ENCODE results near the gene TPP2.

The TPP2 gene

GRCh38 chr13:102699504-102699903, 102.7 kb downstream of the TPP2 start:
- Histone ChIP-seq H2BK15ac (ENCODE audit: low read length) (no peak overlapping the region), H2BK5ac (ENCODE audit: low read length) (no peak overlapping the region), H3K36me3 (replicated peaks in 1 of 2; ENCODE audit: control insufficient read depth in 2 of 2, insufficient read depth in 2 of 2, low read length in 2 of 2) (no peaks in the 10 kb centered on the region), H2AFZ (ENCODE audit: low read length) (no peak overlapping the region), H4K91ac (ENCODE audit: low read depth, low read length, poor library complexity) (no peak overlapping the region), H3K4me3 (ENCODE audit: low read length in 2 of 2) (no peak overlapping the region), H3K9me3 (replicated peaks in 1 of 2; ENCODE audit: control insufficient read depth in 2 of 2, insufficient read depth in 1 of 2, low read depth in 1 of 2, low read length in 2 of 2) (peaks cover 4 to 5% of the 10 kb centered on the region in 2 donors), H3K18ac (ENCODE audit: low read length) (no peak overlapping the region), H3K4ac (ENCODE audit: low read length) (no peak overlapping the region), H2BK12ac (ENCODE audit: low read length) (no peak overlapping the region), H2BK120ac (ENCODE audit: low read depth, low read length) (no peak overlapping the region), H3K9ac (ENCODE audit: low read depth, low read length, poor library complexity) (no peak overlapping the region), H3K79me1 (ENCODE audit: low read depth, low read length) (no peaks in the 10 kb centered on the region), H3K14ac (ENCODE audit: low read length) (no peak overlapping the region), H3K4me1 (ENCODE audit: control insufficient read depth in 2 of 2, insufficient read depth in 1 of 2, low read depth in 1 of 2, low read length in 2 of 2) (peaks cover 0 to 9% of the 10 kb centered on the region in 2 donors), H3K27me3 (ENCODE audit: control insufficient read depth in 3 of 3, insufficient read depth in 3 of 3, low read depth in 1 of 3, low read length in 3 of 3) (no peaks in the 10 kb centered on the region), H3K27ac (replicated peaks; ENCODE audit: low read length) (no peak overlapping the region), H3K23ac (ENCODE audit: low read depth, low read length, poor library complexity) (no peak overlapping the region), H4K8ac (ENCODE audit: low read depth, low read length) (no peak overlapping the region), H2AK5ac (ENCODE audit: low read depth, low read length) (no peak overlapping the region), H3K4me2 (ENCODE audit: insufficient read depth, low read length, poor library complexity, severe bottlenecking) (no peak overlapping the region)
- no peak for DNase-seq (ENCODE audit: low spot score)
- no CpG with 5 or more reads among the region's 3 CpGs for WGBS, 2 donors (ENCODE audit: extremely low coverage in 2 of 2, insufficient read length in 2 of 2, insufficient replicate concordance in 1 of 2)

- no peak overlapping the region for H2BK5ac ChIP-seq (ENCODE audit: low read length)
- H2BK120ac ChIP-seq (ENCODE audit: low read depth, low read length), result no peak overlapping the region
- no peaks in the 10 kb centered on the region for H3K79me1 ChIP-seq (ENCODE audit: low read depth, low read length)
- H3K4me3 ChIP-seq (ENCODE audit: low read length in 2 of 2), result no peak overlapping the region
- H3K36me3 ChIP-seq (replicated peaks in 1 of 2; ENCODE audit: control insufficient read depth in 2 of 2, insufficient read depth in 2 of 2, low read length in 2 of 2), result no peaks in the 10 kb centered on the region
- H3K23ac ChIP-seq (ENCODE audit: low read depth, low read length, poor library complexity), result no peak overlapping the region
- no peak overlapping the region for H4K8ac ChIP-seq (ENCODE audit: low read depth, low read length)
- H3K9me3 ChIP-seq (replicated peaks in 1 of 2; ENCODE audit: control insufficient read depth in 2 of 2, insufficient read depth in 1 of 2, low read depth in 1 of 2, low read length in 2 of 2), result peaks cover 4 to 5% of the 10 kb centered on the region in 2 donors
- no peaks in the 10 kb centered on the region for H3K27me3 ChIP-seq (ENCODE audit: control insufficient read depth in 3 of 3, insufficient read depth in 3 of 3, low read depth in 1 of 3, low read length in 3 of 3)
- H3K18ac ChIP-seq (ENCODE audit: low read length), result no peak overlapping the region
- no peak overlapping the region for H4K91ac ChIP-seq (ENCODE audit: low read depth, low read length, poor library complexity)
- H3K4me2 ChIP-seq (ENCODE audit: insufficient read depth, low read length, poor library complexity, severe bottlenecking), result no peak overlapping the region
- no peak overlapping the region for H2AK5ac ChIP-seq (ENCODE audit: low read depth, low read length)
- no peak overlapping the region for H3K27ac ChIP-seq (replicated peaks; ENCODE audit: low read length)
- WGBS, 2 donors (ENCODE audit: extremely low coverage in 2 of 2, insufficient read length in 2 of 2, insufficient replicate concordance in 1 of 2), result no CpG with 5 or more reads among the region's 14 CpGs
- no peak overlapping the region for H2BK12ac ChIP-seq (ENCODE audit: low read length)
- H3K4ac ChIP-seq (ENCODE audit: low read length), result no peak overlapping the region
- no peak overlapping the region for H2AFZ ChIP-seq (ENCODE audit: low read length)
- H3K9ac ChIP-seq (ENCODE audit: low read depth, low read length, poor library complexity), result no peak overlapping the region
- no peak overlapping the region for H2BK15ac ChIP-seq (ENCODE audit: low read length)
- peaks cover 0 to 9% of the 10 kb centered on the region in 2 donors for H3K4me1 ChIP-seq (ENCODE audit: control insufficient read depth in 2 of 2, insufficient read depth in 1 of 2, low read depth in 1 of 2, low read length in 2 of 2)
- no peak for DNase-seq (ENCODE audit: low spot score)
- H3K14ac ChIP-seq (ENCODE audit: low read length), result no peak overlapping the region
Observed at GRCh38 chr13:102700088-102701031, 103.6 kb downstream of the TPP2 start.

DNA sequence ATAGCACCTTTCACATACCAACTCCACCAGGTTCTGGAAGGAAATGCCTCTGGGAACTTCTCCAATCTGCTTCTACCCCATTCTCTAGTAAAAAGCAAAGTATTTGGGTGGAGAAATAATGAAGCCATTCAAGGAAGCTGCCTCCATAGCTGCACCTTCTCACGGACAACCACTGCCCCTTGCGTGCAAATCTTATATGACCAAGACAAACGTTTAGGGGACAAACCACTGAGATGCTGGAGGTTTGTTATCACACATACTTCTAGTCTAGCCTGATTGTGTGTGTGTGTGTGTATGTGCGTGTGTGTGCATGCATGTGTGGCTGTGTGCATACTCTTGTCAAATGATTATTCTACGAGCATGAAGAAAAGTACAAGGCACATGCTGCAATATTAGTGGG, 104.5 kb downstream of the TPP2 start:
- no peak for DNase-seq (ENCODE audit: low spot score)
- H2BK15ac ChIP-seq (ENCODE audit: low read length), result no peak overlapping the region
- H3K27ac ChIP-seq (replicated peaks; ENCODE audit: low read length), result no peak overlapping the region
- peaks cover 0 to 9% of the 10 kb centered on the region in 2 donors for H3K4me1 ChIP-seq (ENCODE audit: control insufficient read depth in 2 of 2, insufficient read depth in 1 of 2, low read depth in 1 of 2, low read length in 2 of 2)
- no peak overlapping the region for H2AK5ac ChIP-seq (ENCODE audit: low read depth, low read length)
- no peak overlapping the region for H3K4ac ChIP-seq (ENCODE audit: low read length)
- WGBS, 2 donors (ENCODE audit: extremely low coverage in 2 of 2, insufficient read length in 2 of 2, insufficient replicate concordance in 1 of 2), result no CpG with 5 or more reads among the region's 5 CpGs
- H3K36me3 ChIP-seq (replicated peaks in 1 of 2; ENCODE audit: control insufficient read depth in 2 of 2, insufficient read depth in 2 of 2, low read length in 2 of 2), result no peaks in the 10 kb centered on the region
- H3K9me3 ChIP-seq (replicated peaks in 1 of 2; ENCODE audit: control insufficient read depth in 2 of 2, insufficient read depth in 1 of 2, low read depth in 1 of 2, low read length in 2 of 2), result peaks cover 4 to 5% of the 10 kb centered on the region in 2 donors
- H3K4me3 ChIP-seq (ENCODE audit: low read length in 2 of 2), result peak overlapping the region in 1 of 2 donors; percentile 59
- no peak overlapping the region for H2BK120ac ChIP-seq (ENCODE audit: low read depth, low read length)
- no peak overlapping the region for H2BK5ac ChIP-seq (ENCODE audit: low read length)
- H3K9ac ChIP-seq (ENCODE audit: low read depth, low read length, poor library complexity), result no peak overlapping the region
- no peaks in the 10 kb centered on the region for H3K79me1 ChIP-seq (ENCODE audit: low read depth, low read length)
- no peak overlapping the region for H2AFZ ChIP-seq (ENCODE audit: low read length)
- no peak overlapping the region for H3K14ac ChIP-seq (ENCODE audit: low read length)
- no peak overlapping the region for H3K4me2 ChIP-seq (ENCODE audit: insufficient read depth, low read length, poor library complexity, severe bottlenecking)
- H2BK12ac ChIP-seq (ENCODE audit: low read length), result no peak overlapping the region
- H4K8ac ChIP-seq (ENCODE audit: low read depth, low read length), result no peak overlapping the region
- H3K27me3 ChIP-seq (ENCODE audit: control insufficient read depth in 3 of 3, insufficient read depth in 3 of 3, low read depth in 1 of 3, low read length in 3 of 3), result no peaks in the 10 kb centered on the region
- no peak overlapping the region for H3K18ac ChIP-seq (ENCODE audit: low read length)
- no peak overlapping the region for H3K23ac ChIP-seq (ENCODE audit: low read depth, low read length, poor library complexity)
- no peak overlapping the region for H4K91ac ChIP-seq (ENCODE audit: low read depth, low read length, poor library complexity)

DNA sequence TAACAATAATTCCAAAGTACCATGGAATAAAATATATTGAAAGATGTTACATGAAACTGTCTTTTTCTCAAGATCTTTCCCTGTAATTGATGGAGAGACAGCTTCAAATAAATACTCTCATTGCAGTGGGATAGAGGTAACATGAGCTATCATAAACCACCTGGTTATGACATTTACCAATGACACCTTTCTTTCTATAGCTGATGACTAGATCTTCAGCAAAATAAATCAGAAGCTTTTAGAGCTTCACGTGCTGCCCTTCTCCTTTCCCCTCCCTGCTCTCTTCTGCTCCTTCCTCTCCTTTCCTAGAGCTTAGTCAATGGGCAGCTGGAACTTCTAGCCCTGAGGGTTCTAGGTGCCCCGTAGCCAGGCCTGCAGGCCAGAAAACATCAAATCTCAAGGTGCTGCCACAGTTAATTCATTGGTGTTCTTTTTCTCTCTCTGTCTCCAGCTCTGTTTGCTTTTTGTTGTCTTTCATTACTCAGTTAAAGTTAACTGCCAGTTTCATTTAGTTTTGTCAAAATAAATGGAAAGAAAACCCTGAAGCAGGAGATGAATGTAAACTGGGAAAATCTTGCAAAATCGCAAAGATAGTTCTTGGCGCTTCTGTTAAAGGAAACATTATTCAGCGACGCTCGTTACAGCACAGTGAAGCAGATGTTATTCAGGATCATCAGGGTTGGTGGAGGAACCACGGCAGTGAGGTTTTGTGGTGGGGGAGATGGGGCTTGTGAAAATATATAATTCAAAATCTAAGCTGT, 106.4 kb downstream of the TPP2 start:
- Histone ChIP-seq H2BK12ac (ENCODE audit: low read length) (no peak overlapping the region), H2BK5ac (ENCODE audit: low read length) (no peak overlapping the region), H2BK15ac (ENCODE audit: low read length) (no peak overlapping the region), H3K4me3 (ENCODE audit: low read length in 2 of 2) (no peak overlapping the region), H3K14ac (ENCODE audit: low read length) (no peak overlapping the region), H3K18ac (ENCODE audit: low read length) (no peak overlapping the region), H3K4ac (ENCODE audit: low read length) (no peak overlapping the region), H2AFZ (ENCODE audit: low read length) (peak overlapping the region; percentile 3), H4K91ac (ENCODE audit: low read depth, low read length, poor library complexity) (no peak overlapping the region), H2BK120ac (ENCODE audit: low read depth, low read length) (no peak overlapping the region), H3K4me2 (ENCODE audit: insufficient read depth, low read length, poor library complexity, severe bottlenecking) (no peak overlapping the region), H3K27me3 (ENCODE audit: control insufficient read depth in 3 of 3, insufficient read depth in 3 of 3, low read depth in 1 of 3, low read length in 3 of 3) (no peaks in the 10 kb centered on the region), H2AK5ac (ENCODE audit: low read depth, low read length) (no peak overlapping the region), H3K27ac (replicated peaks; ENCODE audit: low read length) (no peak overlapping the region), H3K9ac (ENCODE audit: low read depth, low read length, poor library complexity) (no peak overlapping the region), H4K8ac (ENCODE audit: low read depth, low read length) (no peak overlapping the region), H3K4me1 (ENCODE audit: control insufficient read depth in 2 of 2, insufficient read depth in 1 of 2, low read depth in 1 of 2, low read length in 2 of 2) (no peaks in the 10 kb centered on the region), H3K79me1 (ENCODE audit: low read depth, low read length) (no peaks in the 10 kb centered on the region), H3K36me3 (replicated peaks in 1 of 2; ENCODE audit: control insufficient read depth in 2 of 2, insufficient read depth in 2 of 2, low read length in 2 of 2) (no peaks in the 10 kb centered on the region), H3K9me3 (replicated peaks in 1 of 2; ENCODE audit: control insufficient read depth in 2 of 2, insufficient read depth in 1 of 2, low read depth in 1 of 2, low read length in 2 of 2) (peaks cover 4 to 5% of the 10 kb centered on the region in 2 donors), H3K23ac (ENCODE audit: low read depth, low read length, poor library complexity) (no peak overlapping the region)
- no CpG with 5 or more reads among the region's 8 CpGs for WGBS, 2 donors (ENCODE audit: extremely low coverage in 2 of 2, insufficient read length in 2 of 2, insufficient replicate concordance in 1 of 2)
- no peak for DNase-seq (ENCODE audit: low spot score)

Measured in neuronal stem cell (in vitro differentiated cells).